Measurements from ENCODE around the gene REN. TPM values are rescaled to one million over a fixed set of nuclear protein-coding genes. Genes with fewer than 3 reads are reported as not detected.
A peak's percentile ranks its signal among the peaks of the same experiment; 100 is the strongest.

REN gene
- total RNA-seq, 4 donors from 2014 or later = 0.17 to 0.26 TPM; not detected in 2

DNA sequence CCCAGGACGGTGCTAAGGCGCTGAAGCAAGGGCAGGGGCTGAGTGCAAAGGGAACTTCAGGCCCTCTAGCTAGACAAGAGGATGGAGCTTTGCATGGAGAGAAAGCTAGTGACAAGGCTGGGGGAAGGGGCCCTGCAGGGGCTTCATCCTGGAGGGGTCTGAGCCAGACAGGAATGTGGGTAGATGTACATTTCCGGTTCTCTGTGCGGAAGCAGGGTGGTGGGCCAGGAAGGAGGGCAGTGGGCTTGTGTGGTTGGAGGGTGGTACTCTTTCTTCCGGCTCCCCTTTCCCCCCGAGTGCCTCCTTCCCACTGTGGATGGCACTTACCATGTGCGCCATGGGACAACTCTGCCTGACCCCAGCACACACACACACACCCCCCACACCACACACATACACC lies 28.6 kb upstream of the REN start:
- TF ChIP-seq, protein P1, sequence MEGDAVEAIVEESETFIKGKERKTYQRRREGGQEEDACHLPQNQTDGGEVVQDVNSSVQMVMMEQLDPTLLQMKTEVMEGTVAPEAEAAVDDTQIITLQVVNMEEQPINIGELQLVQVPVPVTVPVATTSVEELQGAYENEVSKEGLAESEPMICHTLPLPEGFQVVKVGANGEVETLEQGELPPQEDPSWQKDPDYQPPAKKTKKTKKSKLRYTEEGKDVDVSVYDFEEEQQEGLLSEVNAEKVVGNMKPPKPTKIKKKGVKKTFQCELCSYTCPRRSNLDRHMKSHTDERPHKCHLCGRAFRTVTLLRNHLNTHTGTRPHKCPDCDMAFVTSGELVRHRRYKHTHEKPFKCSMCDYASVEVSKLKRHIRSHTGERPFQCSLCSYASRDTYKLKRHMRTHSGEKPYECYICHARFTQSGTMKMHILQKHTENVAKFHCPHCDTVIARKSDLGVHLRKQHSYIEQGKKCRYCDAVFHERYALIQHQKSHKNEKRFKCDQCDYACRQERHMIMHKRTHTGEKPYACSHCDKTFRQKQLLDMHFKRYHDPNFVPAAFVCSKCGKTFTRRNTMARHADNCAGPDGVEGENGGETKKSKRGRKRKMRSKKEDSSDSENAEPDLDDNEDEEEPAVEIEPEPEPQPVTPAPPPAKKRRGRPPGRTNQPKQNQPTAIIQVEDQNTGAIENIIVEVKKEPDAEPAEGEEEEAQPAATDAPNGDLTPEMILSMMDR (IDR thresholded peaks at IDR 0.05) = no peak
- TF ChIP-seq POLR2A (IDR thresholded peaks at IDR 0.05) = no peak
- DNase-seq (ENCODE audit: low spot score in 2 of 2) = peak in 1 of 2 donors; percentile 54
- intact Hi-C loops (cut with DNase I; ENCODE audit: low total_unique reads) = no loop called here
- no peak overlapping the region for H3K4me3 ChIP-seq (ENCODE audit: low read depth, poor library complexity, severe bottlenecking)
- WGBS, 2 donors = 79 to 85% methylated on average over 7 of the region's 7 CpGs

DNA sequence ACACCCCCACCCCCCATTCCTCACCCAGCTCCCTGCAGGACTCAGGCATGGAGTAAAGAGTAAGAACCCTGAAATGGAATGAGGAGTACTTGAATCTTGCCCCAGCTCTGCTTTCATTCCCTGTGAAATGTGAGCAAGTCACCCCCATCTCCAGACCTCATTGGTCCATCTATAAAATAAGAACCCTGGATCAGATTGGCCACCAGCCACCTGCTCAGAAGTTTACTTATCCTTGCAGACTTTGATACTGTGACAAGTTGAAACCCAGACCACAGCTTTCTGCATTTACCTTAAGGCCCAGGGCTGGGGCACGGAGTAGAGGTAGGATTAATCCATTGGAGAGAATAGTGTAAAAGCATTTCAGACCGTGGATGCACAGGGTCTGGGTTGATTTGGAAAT lies 27.9 kb upstream of the REN start:
- no peak overlapping the region for H3K4me3 ChIP-seq (ENCODE audit: low read depth, poor library complexity, severe bottlenecking)
- peak in 1 of 2 donors; percentile 39 for DNase-seq (ENCODE audit: low spot score in 2 of 2)
- intact Hi-C loops (cut with DNase I; ENCODE audit: low total_unique reads) = no loop called here
- 63 to 81% methylated on average over 2 of the region's 2 CpGs for WGBS, 2 donors
- no peak for TF ChIP-seq POLR2A (IDR thresholded peaks at IDR 0.05)
- TF ChIP-seq, protein P1 (IDR thresholded peaks at IDR 0.05) = no peak

DNA sequence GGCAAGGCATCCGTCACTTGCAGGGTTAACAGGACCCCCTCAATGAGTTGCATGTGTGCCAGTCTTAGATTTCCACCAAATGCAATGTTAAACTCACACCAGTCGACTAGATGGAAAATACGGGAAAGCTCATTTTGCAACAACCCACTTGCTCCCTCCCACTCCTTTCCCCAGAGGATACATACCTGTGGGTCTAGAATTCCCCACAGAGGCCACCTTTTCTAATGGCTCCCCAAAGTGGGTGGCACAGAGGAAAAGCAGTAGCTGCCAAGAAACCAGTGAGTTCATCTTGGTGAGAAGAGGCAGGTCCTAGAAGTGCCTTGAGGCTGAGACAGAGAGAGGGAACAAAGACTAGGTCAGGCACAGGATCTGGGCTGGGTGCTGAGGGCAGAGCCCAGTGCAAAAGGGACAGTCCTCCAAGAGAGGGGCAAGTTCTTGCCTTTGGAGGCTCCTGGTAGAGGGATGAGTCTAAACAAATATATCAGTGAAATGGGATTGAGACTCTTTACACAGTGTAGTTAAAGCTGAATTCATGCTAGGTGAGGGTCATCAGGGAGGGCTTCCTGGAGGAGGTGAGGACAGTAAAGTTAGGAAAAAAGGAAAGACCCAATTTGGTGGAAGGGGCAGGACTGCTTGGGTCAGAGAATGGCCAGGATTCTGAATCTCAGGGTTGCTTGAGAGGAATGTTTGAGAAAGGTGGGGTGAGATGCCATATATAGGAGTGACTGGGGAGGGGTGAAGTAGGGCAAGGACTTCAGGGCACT lies 26.6 kb upstream of the REN start:
- TF ChIP-seq POLR2A (IDR thresholded peaks at IDR 0.05) = no peak
- TF ChIP-seq, protein P1 (IDR thresholded peaks at IDR 0.05) = no peak
- WGBS, 2 donors = 66 to 77% methylated on average over 3 of the region's 3 CpGs
- intact Hi-C loops (cut with DNase I; ENCODE audit: low total_unique reads) = no loop called here
- no peak overlapping the region for H3K4me3 ChIP-seq (ENCODE audit: low read depth, poor library complexity, severe bottlenecking)
- no peak for DNase-seq (ENCODE audit: low spot score in 2 of 2)

DNA sequence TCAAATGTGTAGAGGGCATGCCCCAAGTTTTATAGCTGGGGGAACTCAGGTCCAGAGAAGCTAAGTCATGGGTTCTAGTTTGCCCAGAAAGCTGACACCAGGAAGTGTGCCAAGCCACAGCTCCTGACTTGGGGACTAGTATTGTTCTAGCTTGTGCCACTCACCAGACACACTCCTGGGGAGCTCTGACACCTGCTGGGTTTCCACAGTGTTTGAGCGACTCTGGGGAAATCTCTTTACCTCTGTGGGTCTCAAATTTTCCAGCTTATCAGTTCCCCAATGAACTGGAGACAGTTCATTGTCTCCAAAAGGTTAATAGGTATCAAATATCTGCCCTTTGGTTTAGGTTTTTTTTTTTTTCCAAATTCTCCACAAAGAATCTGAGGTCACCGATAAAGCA lies 25.9 kb upstream of the REN start:
- no peak for DNase-seq (ENCODE audit: low spot score in 2 of 2)
- intact Hi-C loops (cut with DNase I; ENCODE audit: low total_unique reads) = no loop called here
- WGBS, 2 donors = 90 to 95% methylated on average over 2 of the region's 2 CpGs
- no peak overlapping the region for H3K4me3 ChIP-seq (ENCODE audit: low read depth, poor library complexity, severe bottlenecking)
- TF ChIP-seq POLR2A (IDR thresholded peaks at IDR 0.05) = no peak
- TF ChIP-seq, protein P1 (IDR thresholded peaks at IDR 0.05) = no peak

DNA sequence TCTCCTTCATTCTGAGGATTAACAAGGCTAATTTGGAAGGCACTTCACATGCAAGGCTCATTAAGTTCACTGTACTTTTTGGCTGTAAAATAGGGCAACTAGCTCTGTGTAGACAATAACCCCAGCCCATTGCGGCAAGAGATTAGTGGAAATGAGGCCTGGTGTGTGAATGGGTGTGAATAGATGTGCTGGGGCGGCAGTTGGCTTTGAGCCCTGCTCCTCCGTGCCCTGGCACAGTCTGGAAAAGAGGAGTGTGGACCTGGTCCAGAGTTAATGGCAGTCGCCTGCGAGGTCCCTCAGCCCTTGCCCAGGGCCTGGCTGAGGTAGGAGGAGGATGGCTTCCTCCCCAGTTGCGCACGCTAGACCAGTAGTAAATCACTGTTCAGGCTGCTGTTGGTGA lies 25.3 kb upstream of the REN start:
- WGBS, 2 donors = 43 to 58% methylated on average over 6 to 7 of the region's 7 CpGs
- DNase-seq (ENCODE audit: low spot score in 2 of 2) = peak in 1 of 2 donors; percentile 57
- TF ChIP-seq POLR2A (IDR thresholded peaks at IDR 0.05) = no peak
- TF ChIP-seq, protein P1 (IDR thresholded peaks at IDR 0.05) = no peak
- intact Hi-C loops (cut with DNase I; ENCODE audit: low total_unique reads) = no loop called here
- no peak overlapping the region for H3K4me3 ChIP-seq (ENCODE audit: low read depth, poor library complexity, severe bottlenecking)
